Smooth muscle cell (in vitro differentiated cells): ENCODE data around the gene PTPN9. TPM values are rescaled to one million over a fixed set of nuclear protein-coding genes. Genes with fewer than 3 reads are reported as not detected.
"Not testable (repeated sequence)": the region's sequence is repeated elsewhere in the genome, so short reads cannot be mapped to it uniquely, and the experiment has no call there.

ENCODE experiments used
- DNase-seq: peaks from one replicate; lab custom pipeline; 2025; ENCODE audit not compliant: unreplicated experiment; lab: John Stamatoyannopoulos, UW
- H2AFZ ChIP-seq: fragments of 200-600 bp; sonication (generic); 2 replicates; pipeline ENCODE4 v1.6.0; 2016; ENCODE audit warnings: antibody characterized with exemption, low read depth, mild to moderate bottlenecking
- H3F3A ChIP-seq: fragments of 200-600 bp; sonication (generic); 2 replicates; pipeline ENCODE4 v1.6.0; 2017; ENCODE audit warnings: antibody characterized with exemption, low read depth
- H3K27ac ChIP-seq: fragments of 200-600 bp; sonication (generic); 2 replicates; pipeline ENCODE4 v1.5.1; 2016; ENCODE audit warnings: low read depth, mild to moderate bottlenecking
- H3K27me3 ChIP-seq: fragments of 200-600 bp; sonication (generic); 2 replicates; pipeline ENCODE4 v1.6.1; 2016; ENCODE audit warnings: low read depth, mild to moderate bottlenecking
- H3K36me3 ChIP-seq: fragments of 200-600 bp; sonication (generic); 2 replicates; pipeline ENCODE4 v1.5.1; 2016; ENCODE audit warnings: low read depth
- H3K4me1 ChIP-seq: fragments of 200-600 bp; sonication (generic); 2 replicates; pipeline ENCODE4 v1.5.1; 2016; ENCODE audit warnings: low read depth
- H3K4me2 ChIP-seq: fragments of 200-600 bp; sonication (generic); 2 replicates; pipeline ENCODE4 v1.6.0; 2016; ENCODE audit warnings: mild to moderate bottlenecking
- H3K4me3 ChIP-seq: fragments of 200-600 bp; sonication (generic); 2 replicates; pipeline ENCODE4 v1.5.1; 2016; ENCODE audit warnings: mild to moderate bottlenecking
- H3K79me2 ChIP-seq: fragments of 200-600 bp; sonication (generic); 2 replicates; pipeline ENCODE4 v1.6.0; 2016; ENCODE audit warnings: low read depth, mild to moderate bottlenecking
- H3K9ac ChIP-seq: fragments of 200-600 bp; sonication (generic); 2 replicates; pipeline ENCODE4 v1.6.0; 2016; ENCODE audit warnings: low read depth
- H3K9me3 ChIP-seq: fragments of 200-600 bp; sonication (generic); replicated peaks from 2 replicates; pipeline ENCODE4 v1.5.1; 2016; ENCODE audit warnings: low read depth
- H4K20me1 ChIP-seq: fragments of 200-600 bp; sonication (generic); 2 replicates; pipeline ENCODE4 v1.6.0; 2016; ENCODE audit warnings: low read depth
- CTCF ChIP-seq: fragments of 200-600 bp; sonication (generic); IDR thresholded peaks from 2 replicates; pipeline ENCODE4 v1.5.1; 2017; ENCODE audit warnings: borderline replicate concordance, mild to moderate bottlenecking, antibody characterized with exemption; ENCODE audit not compliant: insufficient read depth, poor library complexity, severe bottlenecking
- WGBS: methylation state at CpG from one replicate; pipeline ENCODE4 v1.1.7; 2016; ENCODE audit warnings: low lambda C conversion rate; 5-methylcytosine and 5-hydroxymethylcytosine counted together
- polyA plus RNA-seq: library from polyadenylated mRNA; unstranded; fragments of >200 nt; fragmentation: Nextera tagmentation; extraction: Ambion mirVana; gene quantifications from 2 replicates; pipeline ENCODE4 v1.2.1, GENCODE V29; 2016
- total RNA-seq: library from RNA; depleted of rRNA; stranded (reverse); fragments of >200 nt; gene quantifications from 2 replicates; pipeline ENCODE4 v1.2.3, GENCODE V29; 2014

PTPN9 gene
- total and polyA plus RNA-seq, 2 experiments from 2014 or later = 20.3 to 23.4 TPM

GRCh38 chr15:75493732-75494131 lies 85.4 kb downstream of the PTPN9 start:
- 98% methylated on average over 2 of the region's 4 CpGs for WGBS
- H3K79me2 ChIP-seq = no peaks in the 10 kb centered on the region
- TF ChIP-seq CTCF = no peak
- H3K4me3 ChIP-seq = no peak overlapping the region
- peaks cover 23% of the 10 kb centered on the region for H3K36me3 ChIP-seq
- no peaks in the 10 kb centered on the region for H4K20me1 ChIP-seq
- no peak overlapping the region for H2AFZ ChIP-seq
- no peak for DNase-seq
- H3F3A ChIP-seq = no peaks in the 10 kb centered on the region
- no peaks in the 10 kb centered on the region for H3K27me3 ChIP-seq
- H3K27ac ChIP-seq = no peak overlapping the region
- no peaks in the 10 kb centered on the region for H3K4me1 ChIP-seq
- H3K9ac ChIP-seq = no peak overlapping the region
- H3K9me3 ChIP-seq = no peaks in the 10 kb centered on the region
- no peak overlapping the region for H3K4me2 ChIP-seq

- H3K9me3 ChIP-seq = no peaks in the 10 kb centered on the region
- H3K36me3 ChIP-seq = peaks cover 7% of the 10 kb centered on the region
- H3K4me1 ChIP-seq = no peaks in the 10 kb centered on the region
- H3K9ac ChIP-seq = no peak overlapping the region
- H3K27me3 ChIP-seq = no peaks in the 10 kb centered on the region
- no peak overlapping the region for H2AFZ ChIP-seq
- TF ChIP-seq CTCF = no peak
- DNase-seq = no peak
- 94% methylated on average over 1 of the region's 1 CpG for WGBS
- no peaks in the 10 kb centered on the region for H3F3A ChIP-seq
- H3K79me2 ChIP-seq = no peaks in the 10 kb centered on the region
- H4K20me1 ChIP-seq = no peaks in the 10 kb centered on the region
- H3K27ac ChIP-seq = no peak overlapping the region
- H3K4me2 ChIP-seq = no peak overlapping the region
- no peak overlapping the region for H3K4me3 ChIP-seq
These were observed 95.2 kb downstream of the PTPN9 start for GRCh38 chr15:75483961-75484360.

GRCh38 chr15:75483556-75483955 lies 95.6 kb downstream of the PTPN9 start:
- WGBS = 99% methylated on average over 5 of the region's 5 CpGs
- not testable (repeated sequence) for H3K9me3 ChIP-seq, H3K4me3 ChIP-seq, H3K4me2 ChIP-seq, H4K20me1 ChIP-seq, H3K4me1 ChIP-seq, H3K27me3 ChIP-seq, H3K27ac ChIP-seq, H3K79me2 ChIP-seq, H2AFZ ChIP-seq, H3K9ac ChIP-seq, H3F3A ChIP-seq, H3K36me3 ChIP-seq, DNase-seq

- no peak overlapping the region for H3K27ac ChIP-seq
- H3K9me3 ChIP-seq = no peaks in the 10 kb centered on the region
- H3K4me2 ChIP-seq = no peak overlapping the region
- TF ChIP-seq CTCF = no peak
- H2AFZ ChIP-seq = no peak overlapping the region
- peaks cover 7% of the 10 kb centered on the region for H3K36me3 ChIP-seq
- 100% methylated on average over 1 of the region's 1 CpG for WGBS
- H3K4me3 ChIP-seq = no peak overlapping the region
- H3K79me2 ChIP-seq = no peaks in the 10 kb centered on the region
- H3K27me3 ChIP-seq = no peaks in the 10 kb centered on the region
- DNase-seq = no peak
- no peaks in the 10 kb centered on the region for H3F3A ChIP-seq
- H3K9ac ChIP-seq = no peak overlapping the region
- no peaks in the 10 kb centered on the region for H4K20me1 ChIP-seq
- H3K4me1 ChIP-seq = no peaks in the 10 kb centered on the region
These were observed 96.0 kb downstream of the PTPN9 start for GRCh38 chr15:75483106-75483505.

- not testable (repeated sequence) for H3K4me3 ChIP-seq, H3K4me2 ChIP-seq, H3K9me3 ChIP-seq, DNase-seq, H3K27me3 ChIP-seq, H3F3A ChIP-seq, H2AFZ ChIP-seq, H4K20me1 ChIP-seq, H3K36me3 ChIP-seq, H3K79me2 ChIP-seq, H3K4me1 ChIP-seq, H3K27ac ChIP-seq, H3K9ac ChIP-seq
- 99% methylated on average over 27 of the region's 54 CpGs for WGBS
These were observed 98.7 kb downstream of the PTPN9 start for GRCh38 chr15:75480463-75480862.
